ENCODE measurements around the gene ERC2.

- TF ChIP-seq POLR2A (IDR thresholded peaks at IDR 0.05; ENCODE audit: low read depth, low read length) (no peak), POLR2AphosphoS5 (IDR thresholded peaks at IDR 0.05; ENCODE audit: insufficient read depth, low read depth, low read length) (no peak), CTCF (IDR thresholded peaks at IDR 0.05; ENCODE audit: extremely low read depth in 1 of 2, insufficient read depth in 1 of 2, low read depth in 1 of 2, low read length in 2 of 2) (no peak), EZH2 (IDR thresholded peaks at IDR 0.05; ENCODE audit: borderline replicate concordance, low read depth, low read length, severe bottlenecking) (no peak), MYC (IDR thresholded peaks at IDR 0.05; ENCODE audit: low read depth, low read length) (no peak)
- TF ChIP-seq, protein P1, sequence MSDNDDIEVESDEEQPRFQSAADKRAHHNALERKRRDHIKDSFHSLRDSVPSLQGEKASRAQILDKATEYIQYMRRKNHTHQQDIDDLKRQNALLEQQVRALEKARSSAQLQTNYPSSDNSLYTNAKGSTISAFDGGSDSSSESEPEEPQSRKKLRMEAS (IDR thresholded peaks at IDR 0.05; ENCODE audit: insufficient read depth, insufficient read length): no peak
Measured at GRCh38 chr3:55729546-55729945, 738.7 kb downstream of the ERC2 start.
